ENCODE data around the gene NRIP3. TPM values are rescaled to one million over a fixed set of nuclear protein-coding genes. Genes with fewer than 3 reads are reported as not detected.

The NRIP3 gene
- total and polyA plus RNA-seq, 7 experiments from 2014 or later = 0.13 to 11.0 (median 2.1) TPM; not detected in 1

- Mint-ChIP-seq H3K4me1 (peaks cover 0 to 3% (median 0%) of the 10 kb centered on the region in 7 donors), H3K36me3 (no peaks in the 10 kb centered on the region), H3K9me3 (no peaks in the 10 kb centered on the region), H3K27me3 (peaks cover 6 to 19% (median 8%) of the 10 kb centered on the region in 5 donors), H3K27ac (no peak overlapping the region), H3K4me3 (no peak overlapping the region)
- Histone ChIP-seq H3K9me3 (ENCODE audit: control insufficient read depth in 2 of 3, low read length in 3 of 3) (no peaks in the 10 kb centered on the region), H3K36me3 (ENCODE audit: control insufficient read depth in 2 of 3, insufficient read depth in 3 of 3, low read length in 3 of 3) (no peaks in the 10 kb centered on the region), H3K4me3 (ENCODE audit: low read length) (no peak overlapping the region), H3K27ac (ENCODE audit: low read depth, low read length) (no peak overlapping the region), H3K27me3 (ENCODE audit: control insufficient read depth in 2 of 2, insufficient read depth in 2 of 2, low read length in 2 of 2) (no peaks in the 10 kb centered on the region), H3K4me1 (ENCODE audit: control insufficient read depth in 2 of 2, insufficient read depth in 2 of 2, low read length in 2 of 2) (no peaks in the 10 kb centered on the region)
- intact Hi-C loops (cut with micrococcal nuclease) = no loop called here
- ChIA-PET POLR2A (no interaction called here), CTCF (interaction anchor here (1.0 kb wide), 1 partner anchor 27 kb away, joined by 3 read pairs; no protein-coding TSS in a partner anchor)
- DNase-seq = no peak
- ATAC-seq = no peak
These were observed 37.9 kb upstream of the NRIP3 start for GRCh38 chr11:9041747-9042146.

GRCh38 chr11:9040410-9040809, 36.6 kb upstream of the NRIP3 start:
- H3K4me3 ChIP-seq (ENCODE audit: low read length) = no peak overlapping the region
- Mint-ChIP-seq H3K27me3 (peaks cover 6 to 17% (median 8%) of the 10 kb centered on the region in 5 donors), H3K27ac (no peak overlapping the region), H3K4me3 (no peak overlapping the region), H3K4me1 (peaks cover 0 to 3% (median 0%) of the 10 kb centered on the region in 7 donors), H3K36me3 (no peaks in the 10 kb centered on the region), H3K9me3 (no peaks in the 10 kb centered on the region)
- H3K4me1 ChIP-seq (ENCODE audit: control insufficient read depth in 2 of 2, insufficient read depth in 2 of 2, low read length in 2 of 2) = no peaks in the 10 kb centered on the region
- no peaks in the 10 kb centered on the region for H3K36me3 ChIP-seq (ENCODE audit: control insufficient read depth in 2 of 3, insufficient read depth in 3 of 3, low read length in 3 of 3)
- H3K27ac ChIP-seq (ENCODE audit: low read depth, low read length) = no peak overlapping the region
- ChIA-PET CTCF (no interaction called here), POLR2A (no interaction called here)
- ATAC-seq (no peak), DNase-seq (no peak)
- H3K27me3 ChIP-seq (ENCODE audit: control insufficient read depth in 2 of 2, insufficient read depth in 2 of 2, low read length in 2 of 2) = no peaks in the 10 kb centered on the region
- intact Hi-C loops (cut with micrococcal nuclease) = no loop called here
- H3K9me3 ChIP-seq (ENCODE audit: control insufficient read depth in 2 of 3, low read length in 3 of 3) = no peaks in the 10 kb centered on the region

- POLR2A ChIA-PET = no interaction called here
- no peak overlapping the region for H3K27ac Mint-ChIP-seq
- H3K9me3 Mint-ChIP-seq = no peaks in the 10 kb centered on the region
These were observed 36.1 kb upstream of the NRIP3 start for GRCh38 chr11:9039863-9040262.

GRCh38 chr11:9039198-9039597, 35.4 kb upstream of the NRIP3 start:
- H3K36me3 ChIP-seq (ENCODE audit: control insufficient read depth in 2 of 3, insufficient read depth in 3 of 3, low read length in 3 of 3) = no peaks in the 10 kb centered on the region
- H3K4me3 ChIP-seq (ENCODE audit: low read length) = no peak overlapping the region
- DNase-seq = no peak
- Mint-ChIP-seq H3K36me3 (no peaks in the 10 kb centered on the region), H3K27me3 (peaks cover 3 to 17% (median 8%) of the 10 kb centered on the region in 5 donors), H3K4me3 (no peak overlapping the region), H3K4me1 (peaks cover 0 to 4% (median 0%) of the 10 kb centered on the region in 7 donors), H3K27ac (no peak overlapping the region), H3K9me3 (no peaks in the 10 kb centered on the region)
- no peak overlapping the region for H3K27ac ChIP-seq (ENCODE audit: low read depth, low read length)
- ChIA-PET POLR2A (no interaction called here), CTCF (no interaction called here)
- intact Hi-C loops (cut with micrococcal nuclease) = no loop called here
- no peaks in the 10 kb centered on the region for H3K9me3 ChIP-seq (ENCODE audit: control insufficient read depth in 2 of 3, low read length in 3 of 3)
- H3K4me1 ChIP-seq (ENCODE audit: control insufficient read depth in 2 of 2, insufficient read depth in 2 of 2, low read length in 2 of 2) = no peaks in the 10 kb centered on the region
- ATAC-seq = peak; percentile 38
- no peaks in the 10 kb centered on the region for H3K27me3 ChIP-seq (ENCODE audit: control insufficient read depth in 2 of 2, insufficient read depth in 2 of 2, low read length in 2 of 2)

More at GRCh38 chr11:9039863-9040262, 36.1 kb upstream of the NRIP3 start:
- CTCF ChIA-PET = no interaction called here
- Histone ChIP-seq H3K36me3 (ENCODE audit: control insufficient read depth in 2 of 3, insufficient read depth in 3 of 3, low read length in 3 of 3) (no peaks in the 10 kb centered on the region), H3K9me3 (ENCODE audit: control insufficient read depth in 2 of 3, low read length in 3 of 3) (no peaks in the 10 kb centered on the region), H3K27ac (ENCODE audit: low read depth, low read length) (no peak overlapping the region), H3K27me3 (ENCODE audit: control insufficient read depth in 2 of 2, insufficient read depth in 2 of 2, low read length in 2 of 2) (no peaks in the 10 kb centered on the region), H3K4me1 (ENCODE audit: control insufficient read depth in 2 of 2, insufficient read depth in 2 of 2, low read length in 2 of 2) (no peaks in the 10 kb centered on the region), H3K4me3 (ENCODE audit: low read length) (no peak overlapping the region)
- intact Hi-C loops (cut with micrococcal nuclease) = no loop called here
- no peak overlapping the region for H3K4me3 Mint-ChIP-seq
- no peak for ATAC-seq
- peaks cover 0 to 4% (median 0%) of the 10 kb centered on the region in 7 donors for H3K4me1 Mint-ChIP-seq
- H3K27me3 Mint-ChIP-seq = peaks cover 6 to 20% (median 8%) of the 10 kb centered on the region in 5 donors
- no peaks in the 10 kb centered on the region for H3K36me3 Mint-ChIP-seq
- DNase-seq = no peak

GRCh38 chr11:9038541-9038940, 34.7 kb upstream of the NRIP3 start:
- Histone ChIP-seq H3K27me3 (ENCODE audit: control insufficient read depth in 2 of 2, insufficient read depth in 2 of 2, low read length in 2 of 2) (no peaks in the 10 kb centered on the region), H3K27ac (ENCODE audit: low read depth, low read length) (no peak overlapping the region), H3K9me3 (ENCODE audit: control insufficient read depth in 2 of 3, low read length in 3 of 3) (no peaks in the 10 kb centered on the region), H3K4me3 (ENCODE audit: low read length) (no peak overlapping the region), H3K36me3 (ENCODE audit: control insufficient read depth in 2 of 3, insufficient read depth in 3 of 3, low read length in 3 of 3) (no peaks in the 10 kb centered on the region), H3K4me1 (ENCODE audit: control insufficient read depth in 2 of 2, insufficient read depth in 2 of 2, low read length in 2 of 2) (no peaks in the 10 kb centered on the region)
- Mint-ChIP-seq H3K27me3 (peaks cover 3 to 18% (median 8%) of the 10 kb centered on the region in 5 donors), H3K36me3 (no peaks in the 10 kb centered on the region), H3K9me3 (no peaks in the 10 kb centered on the region), H3K27ac (no peak overlapping the region), H3K4me3 (no peak overlapping the region), H3K4me1 (peaks cover 0 to 4% (median 0%) of the 10 kb centered on the region in 7 donors)
- ChIA-PET POLR2A (no interaction called here), CTCF (no interaction called here)
- DNase-seq (no peak), ATAC-seq (peak; percentile 67)
- intact Hi-C loops (cut with micrococcal nuclease) = no loop called here

- intact Hi-C loops (cut with micrococcal nuclease) = no loop called here
- ATAC-seq (no peak), DNase-seq (no peak)
- CTCF ChIA-PET = no interaction called here
- Mint-ChIP-seq H3K9me3 (no peaks in the 10 kb centered on the region), H3K27ac (no peak overlapping the region), H3K36me3 (no peaks in the 10 kb centered on the region), H3K27me3 (peaks cover 3 to 20% (median 8%) of the 10 kb centered on the region in 5 donors), H3K4me3 (no peak overlapping the region), H3K4me1 (peaks cover 0 to 4% (median 0%) of the 10 kb centered on the region in 7 donors)
- Histone ChIP-seq H3K4me1 (ENCODE audit: control insufficient read depth in 2 of 2, insufficient read depth in 2 of 2, low read length in 2 of 2) (no peaks in the 10 kb centered on the region), H3K36me3 (ENCODE audit: control insufficient read depth in 2 of 3, insufficient read depth in 3 of 3, low read length in 3 of 3) (no peaks in the 10 kb centered on the region), H3K27ac (ENCODE audit: low read depth, low read length) (no peak overlapping the region), H3K4me3 (ENCODE audit: low read length) (no peak overlapping the region), H3K9me3 (ENCODE audit: control insufficient read depth in 2 of 3, low read length in 3 of 3) (no peaks in the 10 kb centered on the region), H3K27me3 (ENCODE audit: control insufficient read depth in 2 of 2, insufficient read depth in 2 of 2, low read length in 2 of 2) (no peaks in the 10 kb centered on the region)
- POLR2A ChIA-PET = no interaction called here
These were observed 34.2 kb upstream of the NRIP3 start for GRCh38 chr11:9037963-9038362.

GRCh38 chr11:9037046-9037780, 33.4 kb upstream of the NRIP3 start:
- ATAC-seq = no peak
- intact Hi-C loops (cut with micrococcal nuclease) = no loop called here
- H3K9me3 ChIP-seq (ENCODE audit: control insufficient read depth in 2 of 3, low read length in 3 of 3) = no peaks in the 10 kb centered on the region
- DNase-seq = no peak
- Mint-ChIP-seq H3K4me1 (peaks cover 0 to 4% (median 0%) of the 10 kb centered on the region in 7 donors), H3K27ac (no peak overlapping the region), H3K36me3 (no peaks in the 10 kb centered on the region), H3K9me3 (no peaks in the 10 kb centered on the region), H3K4me3 (no peak overlapping the region), H3K27me3 (peaks cover 3 to 22% (median 8%) of the 10 kb centered on the region in 5 donors)
- CTCF ChIA-PET = no interaction called here
- H3K4me3 ChIP-seq (ENCODE audit: low read length) = no peak overlapping the region
- no peaks in the 10 kb centered on the region for H3K4me1 ChIP-seq (ENCODE audit: control insufficient read depth in 2 of 2, insufficient read depth in 2 of 2, low read length in 2 of 2)
- no peaks in the 10 kb centered on the region for H3K36me3 ChIP-seq (ENCODE audit: control insufficient read depth in 2 of 3, insufficient read depth in 3 of 3, low read length in 3 of 3)
- H3K27ac ChIP-seq (ENCODE audit: low read depth, low read length) = no peak overlapping the region
- H3K27me3 ChIP-seq (ENCODE audit: control insufficient read depth in 2 of 2, insufficient read depth in 2 of 2, low read length in 2 of 2) = no peaks in the 10 kb centered on the region
- POLR2A ChIA-PET = interaction anchor here (0.5 kb wide), 1 partner anchor 318 kb away, joined by 4 read pairs; no protein-coding TSS in a partner anchor
